Upper lobe of left lung (tissue), 6 donors: Measurements from ENCODE around the gene SRPK2. TPM values are rescaled to one million over a fixed set of nuclear protein-coding genes. Genes with fewer than 3 reads are reported as not detected.

Experiments
- ATAC-seq, 2 donors: fragments of 200-7000 bp; cut with Tn5 transposase; one replicate each; pipeline ENCODE4 v1.9.1; 2022; ENCODE audit warnings: mild to moderate bottlenecking in 2 of 2, moderate library complexity in 2 of 2; ENCODE audit not compliant: low FRiP score in 2 of 2
- DNase-seq, 2 donors: peaks; one replicate each; pipeline ENCODE4 v3.0.0-alpha.2; 2019 to 2020
- H3K27ac ChIP-seq, 4 donors: fragments of 200-600 bp; sonication (generic); one replicate each; pipeline ENCODE4 v1.5.1; 2016 to 2019
- H3K27me3 ChIP-seq, 4 donors: fragments of 200-600 bp; sonication (generic); one replicate each; pipeline ENCODE4 v1.5.1; 2017 to 2019
- H3K36me3 ChIP-seq, 4 donors: fragments of 200-600 bp; sonication (generic); one replicate each; pipeline ENCODE4 v1.5.1; 2016 to 2019
- H3K4me1 ChIP-seq, 4 donors: fragments of 200-600 bp; sonication (generic); one replicate each; pipeline ENCODE4 v1.5.1; 2018 to 2019
- H3K4me3 ChIP-seq, 4 donors: fragments of 200-600 bp; sonication (generic); one replicate each; pipeline ENCODE4 v1.5.1; 2017 to 2019; ENCODE audit warnings: mild to moderate bottlenecking in 2 of 4, moderate library complexity in 1 of 4
- H3K9me3 ChIP-seq, 4 donors: fragments of 200-600 bp; sonication (generic); one replicate each; pipeline ENCODE4 v1.5.1; 2018 to 2019
- CTCF ChIP-seq, 6 experiments: fragments of 450-650 bp in 4 of 6; fragments of 200-600 bp in 2 of 6; sonication (generic) in 2 of 6; IDR thresholded peaks; one replicate each; pipeline ENCODE4 v1.5.1; 2016 to 2019; ENCODE audit warnings: antibody characterized with exemption in 6 of 6
- EP300 ChIP-seq, 4 donors: sonication (generic); formaldehyde crosslinking; IDR thresholded peaks; one replicate each; pipeline ENCODE4 v1.5.1; 2017; ENCODE audit warnings: antibody characterized with exemption in 4 of 4, control low read depth in 2 of 4
- POLR2A ChIP-seq, 4 donors: fragments of 450-650 bp; IDR thresholded peaks; one replicate each; pipeline ENCODE4 v1.5.1; 2016 to 2017; ENCODE audit warnings: antibody characterized with exemption in 4 of 4, mild to moderate bottlenecking in 2 of 4
- POLR2AphosphoS5 ChIP-seq, 2 donors: sonication (generic); formaldehyde crosslinking; IDR thresholded peaks; one replicate each; pipeline ENCODE4 v1.5.1; 2017; ENCODE audit warnings: antibody characterized with exemption in 2 of 2
- WGBS, 2 donors: methylation state at CpG; one replicate each; pipeline ENCODE4 v1.1.5; 2017 to 2018; 5-methylcytosine and 5-hydroxymethylcytosine counted together
- total RNA-seq, 6 donors: library from RNA; depleted of rRNA in 4 of 6; stranded (reverse); fragments of >200 nt in 4 of 6; gene quantifications; one replicate each; pipeline versions ENCODE4 v1.1.0 to v1.2.1, GENCODE V29; 2016 to 2021
- donor health status: DM: no; HTN: no; CAD: no; lungs with moderate emphysema.
- donor health status: DM: no; HTN: yes; CAD: no; lungs with severe emphysema.

Gene SRPK2
- total RNA-seq, 6 donors from 2014 or later: 29.6 to 55.6 (median 45.6) TPM

DNA sequence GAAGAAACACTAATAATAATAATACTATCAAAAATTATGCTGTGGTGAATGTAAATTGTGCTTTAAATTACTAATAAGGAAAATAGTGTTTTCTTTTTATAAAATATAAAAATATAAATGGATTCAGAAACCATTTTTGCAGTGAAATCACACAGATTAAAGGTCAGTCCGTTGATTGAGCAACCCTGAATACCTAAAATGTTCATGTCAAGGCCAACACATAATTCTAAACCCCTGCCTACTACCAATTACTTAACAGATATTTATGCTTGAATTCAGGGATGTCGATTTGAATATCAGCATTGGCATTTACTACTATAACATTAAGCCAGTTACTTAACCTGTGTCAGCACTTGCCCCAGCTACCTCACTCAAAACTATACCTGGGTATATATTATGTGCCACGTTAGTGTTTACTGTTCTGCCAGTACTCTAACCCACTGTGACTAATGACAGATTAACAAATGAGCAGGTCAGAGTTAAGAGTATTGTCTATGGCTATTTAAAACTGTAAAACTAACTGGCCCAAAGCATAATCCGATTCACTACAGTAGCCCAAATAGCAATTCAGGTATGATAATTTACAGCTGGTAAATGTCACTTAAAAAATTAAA is 209.7 kb downstream of the SRPK2 start:
- Histone ChIP-seq H3K27me3 (no peaks in the 10 kb centered on the region), H3K27ac (no peak overlapping the region), H3K4me3 (no peak overlapping the region), H3K9me3 (peaks cover 0 to 3% (median 0%) of the 10 kb centered on the region in 4 donors), H3K36me3 (no peaks in the 10 kb centered on the region), H3K4me1 (no peaks in the 10 kb centered on the region)
- ATAC-seq: no peak
- no peak for DNase-seq
- TF ChIP-seq CTCF (IDR thresholded peaks at IDR 0.05): no peak
- TF ChIP-seq EP300 (IDR thresholded peaks at IDR 0.05): no peak
- no peak for TF ChIP-seq POLR2AphosphoS5 (IDR thresholded peaks at IDR 0.05)
- TF ChIP-seq POLR2A (IDR thresholded peaks at IDR 0.05): no peak
- 77 to 87% methylated on average over 4 of the region's 4 CpGs for WGBS, 2 donors

DNA sequence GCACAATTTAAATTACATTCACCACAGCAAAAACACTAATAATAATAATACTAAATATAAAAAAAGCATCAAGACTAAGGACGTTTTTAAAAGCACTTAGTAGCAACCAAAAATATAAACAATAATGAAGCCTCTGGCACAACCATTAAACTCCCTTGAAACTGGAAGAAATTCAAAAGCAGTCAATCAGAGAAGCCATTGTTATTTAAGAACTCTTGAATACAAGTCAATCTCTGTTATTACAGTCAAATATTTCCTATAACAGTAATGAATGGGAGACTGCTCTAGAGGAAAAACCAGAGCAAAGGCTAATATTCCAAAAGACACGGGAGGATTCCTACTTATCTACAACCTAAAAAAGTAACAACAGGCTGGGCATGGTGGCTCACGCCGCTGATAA is 210.5 kb downstream of the SRPK2 start:
- H3K36me3 ChIP-seq: no peaks in the 10 kb centered on the region
- H3K4me3 ChIP-seq: no peak overlapping the region
- peaks cover 0 to 4% (median 0%) of the 10 kb centered on the region in 4 donors for H3K4me1 ChIP-seq
- H3K9me3 ChIP-seq: peaks cover 0 to 3% (median 0%) of the 10 kb centered on the region in 4 donors
- DNase-seq (no peak), ATAC-seq (no peak)
- no peaks in the 10 kb centered on the region for H3K27me3 ChIP-seq
- 62 to 74% methylated on average over 4 of the region's 4 CpGs for WGBS, 2 donors
- TF ChIP-seq POLR2AphosphoS5 (IDR thresholded peaks at IDR 0.05) (no peak), POLR2A (IDR thresholded peaks at IDR 0.05) (no peak), EP300 (IDR thresholded peaks at IDR 0.05) (no peak), CTCF (IDR thresholded peaks at IDR 0.05) (no peak)
- no peak overlapping the region for H3K27ac ChIP-seq

- DNase-seq: no peak
- TF ChIP-seq EP300 (IDR thresholded peaks at IDR 0.05): no peak
- TF ChIP-seq POLR2AphosphoS5 (IDR thresholded peaks at IDR 0.05): no peak
- no peak for TF ChIP-seq POLR2A (IDR thresholded peaks at IDR 0.05)
- TF ChIP-seq CTCF (IDR thresholded peaks at IDR 0.05): no peak
- 95 to 98% methylated on average over 3 of the region's 3 CpGs for WGBS, 2 donors
- H3K4me1 ChIP-seq: peaks cover 0 to 4% (median 0%) of the 10 kb centered on the region in 4 donors
- H3K36me3 ChIP-seq: no peaks in the 10 kb centered on the region
- ATAC-seq: no peak
- no peak overlapping the region for H3K4me3 ChIP-seq
- H3K27ac ChIP-seq: no peak overlapping the region
- no peaks in the 10 kb centered on the region for H3K27me3 ChIP-seq
- peaks cover 0 to 3% (median 0%) of the 10 kb centered on the region in 4 donors for H3K9me3 ChIP-seq
Observed at GRCh38 chr7:105177026-105177425, 211.7 kb downstream of the SRPK2 start.

GRCh38 chr7:105173586-105173985 is 215.1 kb downstream of the SRPK2 start:
- no peak for ATAC-seq
- no peak overlapping the region for H3K4me3 ChIP-seq
- no peaks in the 10 kb centered on the region for H3K27me3 ChIP-seq
- H3K27ac ChIP-seq: no peak overlapping the region
- H3K36me3 ChIP-seq: peaks cover 0 to 5% (median 0%) of the 10 kb centered on the region in 4 donors
- 94 to 95% methylated on average over 1 of the region's 1 CpG for WGBS, 2 donors
- no peaks in the 10 kb centered on the region for H3K9me3 ChIP-seq
- TF ChIP-seq CTCF (IDR thresholded peaks at IDR 0.05) (no peak), EP300 (IDR thresholded peaks at IDR 0.05) (no peak), POLR2AphosphoS5 (IDR thresholded peaks at IDR 0.05) (no peak), POLR2A (IDR thresholded peaks at IDR 0.05) (no peak)
- no peak for DNase-seq
- H3K4me1 ChIP-seq: peaks cover 0 to 4% (median 0%) of the 10 kb centered on the region in 4 donors

DNA sequence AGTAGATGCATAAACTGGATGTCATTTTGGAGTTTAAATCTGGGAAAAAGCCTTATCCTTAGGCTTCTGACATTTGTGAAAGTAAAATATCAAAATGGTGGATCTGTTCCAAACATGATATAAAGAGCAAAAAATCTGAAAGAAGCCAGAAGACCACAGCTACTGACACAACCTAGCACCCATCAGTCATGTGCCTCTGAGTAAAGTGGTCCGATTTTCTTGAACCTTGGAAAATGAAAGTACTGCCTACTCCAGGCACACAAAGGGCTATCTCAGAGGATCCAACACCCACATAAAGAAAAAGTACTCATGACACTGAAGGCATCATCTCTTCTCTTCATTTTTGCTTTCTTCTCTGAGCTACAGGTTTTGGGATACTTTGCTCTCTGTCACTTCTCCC is 224.0 kb downstream of the SRPK2 start:
- TF ChIP-seq CTCF (IDR thresholded peaks at IDR 0.05): no peak
- TF ChIP-seq EP300 (IDR thresholded peaks at IDR 0.05): no peak
- TF ChIP-seq POLR2AphosphoS5 (IDR thresholded peaks at IDR 0.05): no peak
- no peak for TF ChIP-seq POLR2A (IDR thresholded peaks at IDR 0.05)
- Histone ChIP-seq H3K36me3 (peaks cover 8 to 56% (median 23%) of the 10 kb centered on the region in 4 donors), H3K9me3 (no peaks in the 10 kb centered on the region), H3K4me3 (no peak overlapping the region), H3K27ac (no peak overlapping the region), H3K4me1 (no peaks in the 10 kb centered on the region), H3K27me3 (no peaks in the 10 kb centered on the region)
- WGBS, 2 donors: 90 to 92% methylated on average over 1 of the region's 1 CpG
- DNase-seq (no peak), ATAC-seq (peak in 1 of 2 donors; percentile 31)
